ENCODE results near the gene CDH23. TPM values are rescaled to one million over a fixed set of nuclear protein-coding genes. Genes with fewer than 3 reads are reported as not detected.

Gene CDH23
- total RNA-seq, 1 experiment from 2014 or later: 0.07 TPM

DNA sequence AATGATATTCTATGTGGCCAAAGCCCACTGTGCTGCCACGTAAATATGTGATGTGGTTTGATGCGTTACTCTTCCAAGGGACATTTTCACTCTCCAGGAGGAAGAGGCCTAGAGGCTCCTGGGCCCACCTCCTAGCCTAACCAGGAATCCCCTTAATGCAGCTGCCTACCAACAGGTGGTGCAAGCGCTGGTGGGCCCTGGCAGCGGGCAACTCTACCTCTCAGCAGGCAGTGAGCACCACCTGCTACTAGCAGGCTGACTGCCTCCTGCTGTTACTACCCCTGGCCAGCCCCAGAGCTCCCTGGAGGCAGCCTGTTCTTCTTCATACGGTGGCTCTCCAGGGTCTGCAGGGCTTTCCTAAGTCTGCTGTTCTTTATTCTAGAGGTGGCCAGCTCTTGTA, 62.8 kb downstream of the CDH23 start:
- DNase-seq: no peak
- CTCF ChIA-PET: interaction anchor here (1.4 kb wide), 1 partner anchor 10 kb away, joined by 3 read pairs; no protein-coding TSS in a partner anchor
- no peaks in the 10 kb centered on the region for H3K4me1 Mint-ChIP-seq (ENCODE audit: low read depth, unreplicated experiment)
- H3K27me3 Mint-ChIP-seq (ENCODE audit: unreplicated experiment): peaks cover 97% of the 10 kb centered on the region
- no peak overlapping the region for H3K27ac Mint-ChIP-seq (ENCODE audit: unreplicated experiment)
- no peaks in the 10 kb centered on the region for H3K36me3 Mint-ChIP-seq (ENCODE audit: insufficient read depth, unreplicated experiment)
- no peaks in the 10 kb centered on the region for H3K9me3 Mint-ChIP-seq (ENCODE audit: low read depth, unreplicated experiment)
- no peak overlapping the region for H3K4me3 Mint-ChIP-seq (ENCODE audit: low read depth, unreplicated experiment)
- intact Hi-C loops (cut with micrococcal nuclease; ENCODE audit: unreplicated experiment): no loop called here
- BruUV-seq (replicated peaks): no TSS peak
- no peak for TF ChIP-seq CTCF (IDR thresholded peaks at IDR 0.05; ENCODE audit: unreplicated experiment)

DNA sequence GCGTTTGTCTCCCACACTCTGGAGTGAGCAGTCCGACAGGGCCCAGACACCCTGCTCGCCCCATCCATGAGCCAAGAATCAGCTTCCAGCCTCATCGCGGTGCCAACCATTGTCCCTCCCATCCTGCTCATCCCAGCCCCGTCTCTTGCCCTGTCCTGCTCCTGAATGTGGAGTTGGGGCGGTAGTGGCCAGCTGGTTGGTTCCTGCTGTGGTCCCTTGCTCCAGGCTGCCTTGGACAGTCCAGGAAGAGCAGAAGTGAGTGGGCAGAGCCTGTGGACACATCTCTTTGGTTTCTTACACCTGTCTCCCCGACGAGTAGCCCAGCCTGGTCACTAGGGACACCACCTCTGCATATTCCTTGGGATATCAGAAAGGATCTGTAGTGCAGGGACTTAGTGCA, 63.9 kb downstream of the CDH23 start:
- no TSS peak for BruUV-seq (replicated peaks)
- CTCF ChIA-PET: no interaction called here
- Mint-ChIP-seq H3K36me3 (ENCODE audit: insufficient read depth, unreplicated experiment) (no peaks in the 10 kb centered on the region), H3K9me3 (ENCODE audit: low read depth, unreplicated experiment) (no peaks in the 10 kb centered on the region), H3K27ac (ENCODE audit: unreplicated experiment) (no peak overlapping the region), H3K4me3 (ENCODE audit: low read depth, unreplicated experiment) (no peak overlapping the region), H3K27me3 (ENCODE audit: unreplicated experiment) (peaks cover 86% of the 10 kb centered on the region), H3K4me1 (ENCODE audit: low read depth, unreplicated experiment) (no peaks in the 10 kb centered on the region)
- no peak for TF ChIP-seq CTCF (IDR thresholded peaks at IDR 0.05; ENCODE audit: unreplicated experiment)
- DNase-seq: no peak
- intact Hi-C loops (cut with micrococcal nuclease; ENCODE audit: unreplicated experiment): no loop called here

- Mint-ChIP-seq H3K27me3 (ENCODE audit: unreplicated experiment) (peaks cover 78% of the 10 kb centered on the region), H3K36me3 (ENCODE audit: insufficient read depth, unreplicated experiment) (no peaks in the 10 kb centered on the region), H3K4me3 (ENCODE audit: low read depth, unreplicated experiment) (no peak overlapping the region), H3K9me3 (ENCODE audit: low read depth, unreplicated experiment) (no peaks in the 10 kb centered on the region), H3K27ac (ENCODE audit: unreplicated experiment) (no peak overlapping the region), H3K4me1 (ENCODE audit: low read depth, unreplicated experiment) (no peaks in the 10 kb centered on the region)
- TF ChIP-seq CTCF (IDR thresholded peaks at IDR 0.05; ENCODE audit: unreplicated experiment): no peak
- no TSS peak for BruUV-seq (replicated peaks)
- DNase-seq: no peak
- CTCF ChIA-PET: no interaction called here
- intact Hi-C loops (cut with micrococcal nuclease; ENCODE audit: unreplicated experiment): no loop called here
Measured at GRCh38 chr10:71461457-71461856, 64.7 kb downstream of the CDH23 start.

DNA sequence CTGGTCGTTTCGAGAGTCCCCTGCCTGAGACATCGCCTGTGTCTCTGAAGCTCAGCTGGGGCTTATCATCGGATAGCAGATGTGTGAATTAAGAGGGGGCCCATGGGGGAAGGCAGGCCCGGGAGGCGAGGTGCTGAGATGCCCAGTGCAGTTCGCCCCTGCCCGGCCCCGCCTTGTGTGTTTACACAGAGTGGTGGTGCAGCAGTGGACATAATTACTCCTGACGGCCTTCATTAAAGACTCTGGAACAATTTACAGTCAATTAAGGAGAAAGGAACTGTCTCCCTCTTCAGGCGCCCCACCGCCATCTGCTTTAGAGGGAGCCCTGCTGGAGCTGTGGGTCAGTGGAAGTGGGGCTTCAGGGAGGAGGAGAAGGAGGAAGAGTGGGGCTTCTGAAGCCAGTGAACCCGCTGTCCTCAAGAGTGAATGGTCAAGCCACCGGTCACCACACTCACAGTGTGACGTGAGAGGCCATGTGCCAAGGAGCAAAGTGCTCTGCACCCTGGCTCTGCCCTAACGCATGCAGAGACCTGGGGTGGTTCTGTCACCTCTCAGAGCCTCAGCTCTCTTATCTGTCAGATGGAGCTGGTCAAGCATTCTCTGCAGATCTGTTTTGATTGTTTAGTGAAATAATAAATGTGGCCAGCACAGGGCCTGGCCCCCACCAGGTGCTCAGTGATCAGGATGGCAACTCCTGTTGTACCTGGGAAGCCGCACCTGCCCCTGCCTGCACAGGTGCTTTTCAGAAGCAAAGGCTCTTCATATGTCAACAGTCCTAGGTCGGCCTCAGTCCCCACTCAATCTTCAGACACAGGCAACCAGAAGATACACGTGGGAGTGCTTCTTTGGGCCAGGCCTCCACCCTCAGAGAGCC, 65.6 kb downstream of the CDH23 start:
- intact Hi-C loops (cut with micrococcal nuclease; ENCODE audit: unreplicated experiment): no loop called here
- no TSS peak for BruUV-seq (replicated peaks)
- Mint-ChIP-seq H3K27ac (ENCODE audit: unreplicated experiment) (no peak overlapping the region), H3K4me3 (ENCODE audit: low read depth, unreplicated experiment) (no peak overlapping the region), H3K4me1 (ENCODE audit: low read depth, unreplicated experiment) (no peaks in the 10 kb centered on the region), H3K36me3 (ENCODE audit: insufficient read depth, unreplicated experiment) (no peaks in the 10 kb centered on the region), H3K9me3 (ENCODE audit: low read depth, unreplicated experiment) (no peaks in the 10 kb centered on the region), H3K27me3 (ENCODE audit: unreplicated experiment) (peaks cover 70% of the 10 kb centered on the region)
- no peak for DNase-seq
- CTCF ChIA-PET: no interaction called here
- no peak for TF ChIP-seq CTCF (IDR thresholded peaks at IDR 0.05; ENCODE audit: unreplicated experiment)
